ENCODE measurements around the gene UBE2I. TPM values are rescaled to one million over a fixed set of nuclear protein-coding genes. Genes with fewer than 3 reads are reported as not detected.
"Not testable (repeated sequence)": the region's sequence is repeated elsewhere in the genome, so short reads cannot be mapped to it uniquely, and the experiment has no call there.

Gene UBE2I
- total and polyA plus RNA-seq, 8 donors, result 30.0 to 57.9 (median 36.7) TPM

- no peak for FAIRE-seq
- intact Hi-C loops (cut with DNase I), result no loop called here
- Histone ChIP-seq H3K9me3 (no peaks in the 10 kb centered on the region), H3K4me3 (no peak overlapping the region), H3K27me3 (no peaks in the 10 kb centered on the region), H3K36me3 (no peaks in the 10 kb centered on the region), H3K27ac (no peak overlapping the region), H3K4me1 (peaks cover 0 to 11% (median 0%) of the 10 kb centered on the region in 3 donors)
- DNase-seq, result no peak
- no peak for ATAC-seq
- WGBS, 2 donors, result 73 to 75% methylated on average over 11 of the region's 11 CpGs
- TF ChIP-seq, protein P1, sequence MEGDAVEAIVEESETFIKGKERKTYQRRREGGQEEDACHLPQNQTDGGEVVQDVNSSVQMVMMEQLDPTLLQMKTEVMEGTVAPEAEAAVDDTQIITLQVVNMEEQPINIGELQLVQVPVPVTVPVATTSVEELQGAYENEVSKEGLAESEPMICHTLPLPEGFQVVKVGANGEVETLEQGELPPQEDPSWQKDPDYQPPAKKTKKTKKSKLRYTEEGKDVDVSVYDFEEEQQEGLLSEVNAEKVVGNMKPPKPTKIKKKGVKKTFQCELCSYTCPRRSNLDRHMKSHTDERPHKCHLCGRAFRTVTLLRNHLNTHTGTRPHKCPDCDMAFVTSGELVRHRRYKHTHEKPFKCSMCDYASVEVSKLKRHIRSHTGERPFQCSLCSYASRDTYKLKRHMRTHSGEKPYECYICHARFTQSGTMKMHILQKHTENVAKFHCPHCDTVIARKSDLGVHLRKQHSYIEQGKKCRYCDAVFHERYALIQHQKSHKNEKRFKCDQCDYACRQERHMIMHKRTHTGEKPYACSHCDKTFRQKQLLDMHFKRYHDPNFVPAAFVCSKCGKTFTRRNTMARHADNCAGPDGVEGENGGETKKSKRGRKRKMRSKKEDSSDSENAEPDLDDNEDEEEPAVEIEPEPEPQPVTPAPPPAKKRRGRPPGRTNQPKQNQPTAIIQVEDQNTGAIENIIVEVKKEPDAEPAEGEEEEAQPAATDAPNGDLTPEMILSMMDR (IDR thresholded peaks at IDR 0.05), result no peak
Observed at GRCh38 chr16:1293921-1294656, 15.3 kb upstream of the UBE2I start.

DNA sequence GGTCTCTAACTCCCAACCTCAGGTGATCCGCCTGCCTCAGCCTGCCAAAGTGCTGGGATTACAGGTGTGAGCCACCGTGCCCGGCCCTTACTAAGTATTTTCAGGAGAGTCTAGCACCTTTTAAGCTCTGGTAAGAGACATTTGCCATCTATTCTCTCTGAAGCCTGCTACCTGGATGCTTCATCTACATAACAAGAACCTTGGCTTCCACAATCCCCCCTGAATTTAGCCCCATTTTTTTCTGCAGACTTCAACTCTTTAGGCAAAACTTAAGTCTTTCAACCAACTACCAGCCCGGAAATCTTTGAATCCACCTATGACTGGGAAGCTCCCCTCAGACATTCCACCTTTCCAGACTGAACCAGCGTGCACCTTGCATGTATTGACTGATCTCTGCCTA lies 14.0 kb upstream of the UBE2I start:
- peaks cover 0 to 21% (median 3%) of the 10 kb centered on the region in 3 donors for H3K4me1 ChIP-seq
- FAIRE-seq, result no peak
- no peaks in the 10 kb centered on the region for H3K36me3 ChIP-seq
- H3K27me3 ChIP-seq, result no peaks in the 10 kb centered on the region
- intact Hi-C loops (cut with DNase I), result no loop called here
- H3K27ac ChIP-seq, result no peak overlapping the region
- no peaks in the 10 kb centered on the region for H3K9me3 ChIP-seq
- H3K4me3 ChIP-seq, result no peak overlapping the region
- 78 to 82% methylated on average over 5 of the region's 5 CpGs for WGBS, 2 donors
- no peak for DNase-seq
- TF ChIP-seq, protein P1 (IDR thresholded peaks at IDR 0.05), result no peak
- ATAC-seq, result no peak

GRCh38 chr16:1296688-1297017 lies 12.8 kb upstream of the UBE2I start:
- FAIRE-seq; intact Hi-C loops (cut with DNase I); ATAC-seq; DNase-seq; H3K9me3 ChIP-seq; H3K36me3 ChIP-seq; H3K27me3 ChIP-seq; H3K4me3 ChIP-seq: not testable (repeated sequence)
- 68 to 82% methylated on average over 8 of the region's 8 CpGs for WGBS, 2 donors
- H3K27ac ChIP-seq, result peak overlapping the region; percentile 29 to 90 (median 78)
- H3K4me1 ChIP-seq, result peaks cover 4 to 24% (median 9%) of the 10 kb centered on the region in 3 donors

- no peaks in the 10 kb centered on the region for H3K36me3 ChIP-seq
- H3K27me3 ChIP-seq, result no peaks in the 10 kb centered on the region
- ATAC-seq (peak; percentile 54 to 73 (median 60)), FAIRE-seq (no peak), DNase-seq (peak in 2 of 6 donors; percentile 52 to 61)
- TF ChIP-seq, protein P1 (IDR thresholded peaks at IDR 0.05), result no peak
- peak overlapping the region; percentile 29 to 90 (median 78) for H3K27ac ChIP-seq
- no peak overlapping the region for H3K4me3 ChIP-seq
- intact Hi-C loops (cut with DNase I), result no loop called here
- H3K4me1 ChIP-seq, result peaks cover 4 to 24% (median 9%) of the 10 kb centered on the region in 3 donors
- no peaks in the 10 kb centered on the region for H3K9me3 ChIP-seq
- WGBS, 2 donors, result 9 to 15% methylated on average over 6 of the region's 6 CpGs
Observed at GRCh38 chr16:1297018-1297696, 12.3 kb upstream of the UBE2I start.

GRCh38 chr16:1298406-1298805 lies 11.0 kb upstream of the UBE2I start:
- intact Hi-C loops (cut with DNase I), result no loop called here
- TF ChIP-seq, protein P1 (IDR thresholded peaks at IDR 0.05), result no peak
- no peaks in the 10 kb centered on the region for H3K9me3 ChIP-seq
- WGBS, 2 donors, result 92 to 95% methylated on average over 14 of the region's 14 CpGs
- no peaks in the 10 kb centered on the region for H3K27me3 ChIP-seq
- H3K36me3 ChIP-seq, result no peaks in the 10 kb centered on the region
- H3K4me3 ChIP-seq, result peak overlapping the region in 2 of 4 donors; percentile 38 to 40
- FAIRE-seq (no peak), DNase-seq (no peak), ATAC-seq (no peak)
- H3K27ac ChIP-seq, result peak overlapping the region in 2 of 4 donors; percentile 84 to 90
- peaks cover 4 to 24% (median 9%) of the 10 kb centered on the region in 3 donors for H3K4me1 ChIP-seq

All from pancreas (tissue), 10 donors.